HG03565 (cell line): ENCODE measurements around the gene ITSN1.

ENCODE experiments used
- ATAC-seq: cut with Tn5 transposase; IDR thresholded peaks from one replicate; pipeline ENCODE4 v1.9.1; 2021; ENCODE audit warnings: mild to moderate bottlenecking, moderate library complexity; ENCODE audit not compliant: unreplicated experiment

The ITSN1 gene

GRCh38 chr21:33834801-33835500 is 192.7 kb downstream of the ITSN1 start:
- no peak for ATAC-seq

GRCh38 chr21:33835920-33836319 is 193.6 kb downstream of the ITSN1 start:
- ATAC-seq, result no peak

GRCh38 chr21:33836408-33836807 is 194.1 kb downstream of the ITSN1 start:
- no peak for ATAC-seq

- no peak for ATAC-seq
These were observed 196.9 kb downstream of the ITSN1 start for GRCh38 chr21:33839167-33839716.

GRCh38 chr21:33839806-33840205 is 197.5 kb downstream of the ITSN1 start:
- ATAC-seq, result no peak

GRCh38 chr21:33840771-33841170 is 198.5 kb downstream of the ITSN1 start:
- no peak for ATAC-seq

GRCh38 chr21:33841561-33841960 is 199.3 kb downstream of the ITSN1 start:
- ATAC-seq, result no peak

- ATAC-seq, result no peak
These were observed 200.9 kb downstream of the ITSN1 start for GRCh38 chr21:33843216-33843615.

GRCh38 chr21:33844104-33844889 is 202.0 kb downstream of the ITSN1 start:
- no peak for ATAC-seq

- no peak for ATAC-seq
These were observed 202.5 kb downstream of the ITSN1 start for GRCh38 chr21:33844890-33845205.

- ATAC-seq, result no peak
These were observed 203.8 kb downstream of the ITSN1 start for GRCh38 chr21:33846141-33846540.

GRCh38 chr21:33847588-33848248 is 205.4 kb downstream of the ITSN1 start:
- no peak for ATAC-seq

GRCh38 chr21:33848249-33848953 is 206.1 kb downstream of the ITSN1 start:
- no peak for ATAC-seq

GRCh38 chr21:33849834-33850233 is 207.5 kb downstream of the ITSN1 start:
- no peak for ATAC-seq

GRCh38 chr21:33850401-33850800 is 208.1 kb downstream of the ITSN1 start:
- ATAC-seq, result no peak

GRCh38 chr21:33850985-33851384 is 208.7 kb downstream of the ITSN1 start:
- ATAC-seq, result no peak

GRCh38 chr21:33852485-33852884 is 210.2 kb downstream of the ITSN1 start:
- ATAC-seq, result no peak

GRCh38 chr21:33854604-33855003 is 212.3 kb downstream of the ITSN1 start:
- no peak for ATAC-seq

- no peak for ATAC-seq
These were observed 212.9 kb downstream of the ITSN1 start for GRCh38 chr21:33855190-33855589.

GRCh38 chr21:33856893-33857527 is 214.7 kb downstream of the ITSN1 start:
- no peak for ATAC-seq
